ENCODE results near the gene ARHGEF10L.

ARHGEF10L gene

DNA sequence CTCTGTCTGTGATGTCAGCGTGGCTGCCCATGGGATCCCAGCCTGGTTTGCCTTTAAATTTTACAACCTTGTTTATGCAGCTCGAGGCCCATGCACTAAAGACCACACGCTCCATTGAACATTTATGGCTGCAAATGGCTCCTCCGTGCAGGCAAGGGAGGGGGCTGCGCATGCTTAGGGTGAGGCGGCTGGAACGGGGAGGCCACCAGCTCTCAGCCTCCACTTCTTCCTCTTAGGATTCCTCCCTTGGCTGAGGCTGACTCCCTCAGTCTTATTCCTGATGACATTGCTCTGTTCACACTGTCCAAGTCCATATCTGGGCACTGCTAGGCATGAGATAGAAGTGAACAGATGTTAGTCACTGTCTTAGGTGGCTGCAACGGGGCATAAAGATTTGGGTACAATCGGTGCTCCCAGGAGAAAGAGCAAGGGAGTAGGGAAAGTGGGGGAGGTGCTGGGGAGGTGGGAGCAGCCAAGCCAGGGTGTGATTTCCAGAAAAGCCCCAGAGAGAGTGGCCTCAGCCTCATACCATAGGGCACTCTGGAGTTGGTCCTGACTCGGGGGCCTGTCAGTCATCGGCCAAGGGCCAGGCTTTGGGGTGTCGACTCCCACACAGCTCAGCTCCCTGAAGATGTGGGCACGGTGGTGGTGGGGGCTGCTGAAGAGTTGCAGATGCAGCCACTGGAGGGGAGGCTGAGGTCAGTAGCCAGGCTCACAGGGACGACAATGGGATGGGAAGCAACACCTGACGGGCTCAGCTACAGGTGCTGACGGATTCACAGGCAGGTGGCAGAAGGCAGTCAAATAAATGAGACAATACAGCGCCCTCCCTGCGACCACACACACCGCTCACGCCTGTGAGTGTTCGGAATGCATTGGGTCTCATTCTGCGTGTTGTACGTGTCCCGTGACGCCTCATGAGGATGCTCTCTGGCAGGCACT, 178.4 kb downstream of the ARHGEF10L start:
- ChIA-PET POLR2A (no interaction called here), CTCF (no interaction called here)
- no peak overlapping the region for H3K4me3 ChIP-seq (ENCODE audit: low read depth, low read length)
- DNase-seq (ENCODE audit: low read depth, low spot score) = no peak
- TF ChIP-seq, protein P1, sequence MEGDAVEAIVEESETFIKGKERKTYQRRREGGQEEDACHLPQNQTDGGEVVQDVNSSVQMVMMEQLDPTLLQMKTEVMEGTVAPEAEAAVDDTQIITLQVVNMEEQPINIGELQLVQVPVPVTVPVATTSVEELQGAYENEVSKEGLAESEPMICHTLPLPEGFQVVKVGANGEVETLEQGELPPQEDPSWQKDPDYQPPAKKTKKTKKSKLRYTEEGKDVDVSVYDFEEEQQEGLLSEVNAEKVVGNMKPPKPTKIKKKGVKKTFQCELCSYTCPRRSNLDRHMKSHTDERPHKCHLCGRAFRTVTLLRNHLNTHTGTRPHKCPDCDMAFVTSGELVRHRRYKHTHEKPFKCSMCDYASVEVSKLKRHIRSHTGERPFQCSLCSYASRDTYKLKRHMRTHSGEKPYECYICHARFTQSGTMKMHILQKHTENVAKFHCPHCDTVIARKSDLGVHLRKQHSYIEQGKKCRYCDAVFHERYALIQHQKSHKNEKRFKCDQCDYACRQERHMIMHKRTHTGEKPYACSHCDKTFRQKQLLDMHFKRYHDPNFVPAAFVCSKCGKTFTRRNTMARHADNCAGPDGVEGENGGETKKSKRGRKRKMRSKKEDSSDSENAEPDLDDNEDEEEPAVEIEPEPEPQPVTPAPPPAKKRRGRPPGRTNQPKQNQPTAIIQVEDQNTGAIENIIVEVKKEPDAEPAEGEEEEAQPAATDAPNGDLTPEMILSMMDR (IDR thresholded peaks at IDR 0.05; ENCODE audit: insufficient read depth, low read length, missing control alignments) = no peak

DNA sequence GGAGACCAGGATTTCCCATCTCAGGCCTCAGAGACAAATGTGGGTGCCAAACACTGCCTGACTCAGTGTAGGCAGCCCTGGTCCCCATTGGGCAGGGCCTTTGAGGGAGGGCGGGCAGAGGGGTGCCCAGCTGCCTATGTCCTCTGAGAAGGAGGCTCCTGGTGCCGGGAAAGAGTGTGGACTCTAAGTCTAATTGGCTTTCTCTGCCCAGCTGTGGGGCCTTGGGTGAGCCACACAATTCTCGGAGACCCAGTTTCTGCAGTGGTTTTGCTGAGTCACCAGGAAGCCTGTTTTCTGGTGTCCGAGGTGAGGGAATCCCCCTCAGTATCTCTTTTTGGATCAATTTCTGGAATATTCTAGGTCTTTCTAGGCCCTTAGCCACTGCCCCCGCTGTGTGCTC, 180.4 kb downstream of the ARHGEF10L start:
- TF ChIP-seq, protein P1 (IDR thresholded peaks at IDR 0.05; ENCODE audit: insufficient read depth, low read length, missing control alignments) = no peak
- DNase-seq (ENCODE audit: low read depth, low spot score) = peak; percentile 4
- CTCF ChIA-PET = interaction anchor here (1.1 to 1.5 kb wide), 3 partner anchors 58 to 189 kb away, joined by 3 to 7 read pairs (median 4); no protein-coding TSS in a partner anchor
- no peak overlapping the region for H3K4me3 ChIP-seq (ENCODE audit: low read depth, low read length)
- POLR2A ChIA-PET = no interaction called here

DNA sequence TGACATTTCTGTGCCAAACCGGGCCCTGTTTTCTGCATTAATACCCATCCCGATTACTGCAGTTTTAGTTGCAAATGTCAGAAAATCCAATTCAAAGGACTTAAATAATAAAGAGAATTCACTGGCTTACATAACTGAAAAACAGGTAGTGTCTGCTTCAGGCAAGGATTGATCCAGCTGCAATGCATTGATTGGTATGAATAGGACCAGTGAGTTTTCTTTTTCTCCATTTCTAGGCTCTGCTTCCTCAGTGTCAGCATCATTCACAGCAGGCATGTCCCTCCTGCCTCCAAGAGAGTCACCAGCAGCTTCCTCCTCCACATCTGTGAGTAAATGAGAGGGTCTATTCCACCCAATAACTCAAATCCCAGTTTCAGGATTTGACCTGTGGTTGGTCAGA, 181.9 kb downstream of the ARHGEF10L start:
- no peak overlapping the region for H3K4me3 ChIP-seq (ENCODE audit: low read depth, low read length)
- ChIA-PET CTCF (interaction anchor here (1.0 to 1.4 kb wide), 3 partner anchors 24 to 60 kb away, joined by 3 to 7 read pairs (median 5); no protein-coding TSS in a partner anchor), POLR2A (no interaction called here)
- DNase-seq (ENCODE audit: low read depth, low spot score) = no peak
- TF ChIP-seq, protein P1 (IDR thresholded peaks at IDR 0.05; ENCODE audit: insufficient read depth, low read length, missing control alignments) = no peak

DNA sequence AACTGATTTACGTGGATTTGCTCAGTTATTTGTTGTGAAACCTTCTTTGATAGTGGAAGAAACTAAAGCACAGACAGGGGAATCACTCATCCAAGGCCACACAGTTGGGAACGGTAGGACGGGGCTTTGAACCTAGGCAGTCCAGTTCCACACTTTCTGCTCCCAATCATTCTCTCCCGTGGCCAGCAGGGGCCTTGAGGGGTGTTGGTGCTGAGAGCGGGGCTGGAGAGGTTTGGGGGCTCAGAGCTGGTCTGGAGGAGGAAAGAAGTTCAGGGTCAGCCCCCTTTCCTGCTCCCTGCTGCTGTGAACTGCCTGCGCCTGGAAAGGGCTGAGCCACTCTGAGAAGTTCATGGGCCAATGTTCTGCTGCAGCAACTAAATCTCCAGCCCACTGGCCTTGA, 184.2 kb downstream of the ARHGEF10L start:
- POLR2A ChIA-PET = no interaction called here
- no peak overlapping the region for H3K4me3 ChIP-seq (ENCODE audit: low read depth, low read length)
- CTCF ChIA-PET = interaction anchor here (0.8 to 0.9 kb wide), 2 partner anchors 38 to 62 kb away, joined by 3 read pairs; no protein-coding TSS in a partner anchor
- TF ChIP-seq, protein P1 (IDR thresholded peaks at IDR 0.05; ENCODE audit: insufficient read depth, low read length, missing control alignments) = peak; percentile 17
- DNase-seq (ENCODE audit: low read depth, low spot score) = no peak

DNA sequence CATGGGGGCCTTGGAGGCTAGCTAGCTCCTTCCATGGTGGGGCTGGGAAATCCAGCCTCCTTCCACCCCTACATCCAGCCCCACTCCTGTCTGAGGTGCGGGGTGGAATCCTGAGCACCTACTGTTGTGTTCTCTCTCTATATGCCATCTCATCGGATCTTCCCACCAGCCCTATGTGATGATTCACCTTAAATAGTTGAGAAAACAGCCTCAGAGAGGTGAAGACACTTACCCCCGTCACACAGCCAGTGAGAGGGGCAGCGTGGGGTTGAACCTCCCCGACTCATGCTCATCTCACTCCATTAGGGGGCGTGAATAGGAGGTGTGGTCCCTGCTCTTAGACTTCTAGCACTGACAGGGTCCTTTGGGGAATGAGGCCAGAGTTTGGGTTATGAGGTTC, 184.7 kb downstream of the ARHGEF10L start:
- ChIA-PET POLR2A (no interaction called here), CTCF (no interaction called here)

More for the DNA sequence above, 184.7 kb downstream of the ARHGEF10L start:
- TF ChIP-seq, protein P1 (IDR thresholded peaks at IDR 0.05; ENCODE audit: insufficient read depth, low read length, missing control alignments) = no peak
- H3K4me3 ChIP-seq (ENCODE audit: low read depth, low read length) = no peak overlapping the region
- DNase-seq (ENCODE audit: low read depth, low spot score) = no peak

Data from AG04449 (cell line).